HCT116 (cell line): ENCODE results near the gene CD247. TPM values are rescaled to one million over a fixed set of nuclear protein-coding genes. Genes with fewer than 3 reads are reported as not detected.

Experiments used
- ATAC-seq: fragments of 200-7000 bp; cut with Tn5 transposase; 2 replicates; pipeline ENCODE4 v1.9.1; 2020; ENCODE audit warnings: mild to moderate bottlenecking, moderate library complexity
- BruUV-seq: library from RNA; stranded (reverse); fragments of 400-500 nt; replicated peaks from 2 replicates; lab custom pipeline; 2021; lab: Mats Ljungman, UMichigan
- CTCF ChIA-PET: fragments of 300-600 bp; sonication (Branson Sonifier 250); formaldehyde crosslinking; loops from one replicate; lab custom pipeline; 2021; ENCODE audit warnings: antibody characterized with exemption; lab: Charles Lee
- POLR2A ChIA-PET: fragments of 300-600, 350-600 bp; sonication (Branson Sonifier 250); formaldehyde crosslinking; loops from one replicate; lab custom pipeline; 2021; ENCODE audit warnings: antibody characterized with exemption; lab: Charles Lee
- RAD21 ChIA-PET, 2 experiments: fragments of 300-600 bp; sonication (Branson Sonifier 250); formaldehyde crosslinking; loops; one replicate each; lab custom pipeline; 2023; ENCODE audit warnings: low total read pairs in 2 of 2; ENCODE audit not compliant: uncharacterized antibody in 2 of 2, unreplicated experiment in 2 of 2, low non-redundant PET in 1 of 2; lab: Charles Lee
- DNase-seq: peaks from one replicate; pipeline ENCODE4 v3.0.0-alpha.2; 2010; ENCODE audit warnings: low read depth, low spot score
- H2AFZ ChIP-seq: fragments of 200-600 bp; shearing (Covaris generic), sonication (generic); 2 replicates; pipeline ENCODE4 v1.6.1; 2017; ENCODE audit warnings: low read depth, mixed run types, mixed read lengths, antibody characterized with exemption, low read length; ENCODE audit not compliant: poor library complexity, severe bottlenecking
- H3K27ac ChIP-seq: 2 replicates; pipeline ENCODE4 v1.5.1; 2012; ENCODE audit warnings: low read depth, low read length
- H3K27me3 ChIP-seq: fragments of 200-600 bp; sonication (generic); 2 replicates; pipeline ENCODE4 v1.6.1; 2016; ENCODE audit warnings: mixed run types, low read length, mixed read lengths; ENCODE audit not compliant: insufficient read depth
- H3K36me3 ChIP-seq, 2 experiments: fragments of 200-500 bp in 1 of 2; fragments of 200-600 bp in 1 of 2; sonication (Bioruptor generic) in 1 of 2; sonication (generic) in 1 of 2; 2 replicates each; pipeline versions ENCODE4 v1.5.1 to v1.6.1; 2014 to 2016; ENCODE audit warnings: low read length in 2 of 2, inconsistent platforms in 1 of 2, mixed read lengths in 1 of 2, mixed run types in 1 of 2; ENCODE audit not compliant: insufficient read depth in 2 of 2, control insufficient read depth in 1 of 2
- H3K4me1 ChIP-seq, 2 experiments: fragments of 200-600 bp in 1 of 2; sonication (generic) in 1 of 2; 2 replicates each; pipeline versions ENCODE4 v1.5.1 to v1.6.1; 2012 to 2017; ENCODE audit warnings: low read length in 2 of 2, inconsistent platforms in 1 of 2, mild to moderate bottlenecking in 1 of 2, mixed read lengths in 1 of 2, mixed run types in 1 of 2, moderate library complexity in 1 of 2; ENCODE audit not compliant: insufficient read depth in 2 of 2, control insufficient read depth in 1 of 2
- H3K4me2 ChIP-seq: fragments of 200-600 bp; sonication (generic); 2 replicates; pipeline ENCODE4 v1.6.1; 2017; ENCODE audit warnings: mixed run types, low read length, mixed read lengths
- H3K4me3 ChIP-seq, 2 experiments: fragments of 200-600 bp in 1 of 2; sonication (generic) in 1 of 2; replicated peaks in 1 of 2; 2 replicates each; pipeline ENCODE4 v1.5.1; 2011 to 2016; ENCODE audit warnings: low read length in 2 of 2, control low read depth in 1 of 2, low read depth in 1 of 2, mild to moderate bottlenecking in 1 of 2, mixed read lengths in 1 of 2, mixed run types in 1 of 2
- H3K79me2 ChIP-seq: fragments of 200-600 bp; sonication (generic); 2 replicates; pipeline ENCODE4 v1.6.1; 2017; ENCODE audit warnings: mild to moderate bottlenecking, mixed run types, low read length, moderate library complexity, mixed read lengths; ENCODE audit not compliant: insufficient read depth
- H3K9ac ChIP-seq: fragments of 200-600 bp; sonication (generic); 2 replicates; pipeline ENCODE4 v1.6.1; 2016; ENCODE audit warnings: low read length, mixed read lengths
- H3K9me2 ChIP-seq: fragments of 200-600 bp; sonication (generic), shearing (Covaris generic); 2 replicates; pipeline ENCODE4 v1.6.1; 2017; ENCODE audit warnings: mixed run types, mild to moderate bottlenecking, moderate library complexity; ENCODE audit not compliant: insufficient read depth
- H3K9me3 ChIP-seq, 2 experiments: fragments of 200-500 bp in 1 of 2; fragments of 200-600 bp in 1 of 2; sonication (Bioruptor generic) in 1 of 2; sonication (generic) in 1 of 2; 2 replicates each; pipeline ENCODE4 v1.6.1; 2014 to 2017; ENCODE audit warnings: low read length in 2 of 2, mixed read lengths in 2 of 2, inconsistent platforms in 1 of 2, low read depth in 1 of 2, mild to moderate bottlenecking in 1 of 2, mixed run types in 1 of 2, moderate library complexity in 1 of 2; ENCODE audit not compliant: control insufficient read depth in 1 of 2, insufficient read depth in 1 of 2
- H4K20me1 ChIP-seq: fragments of 200-600 bp; sonication (generic), shearing (Covaris generic); 2 replicates; pipeline ENCODE4 v1.6.1; 2017; ENCODE audit warnings: mixed run types, mild to moderate bottlenecking, moderate library complexity; ENCODE audit not compliant: insufficient read depth
- CBX3 ChIP-seq: IDR thresholded peaks from 2 replicates; pipeline ENCODE4 v1.6.1; 2012; ENCODE audit warnings: low read depth
- CTCF ChIP-seq, 3 experiments: fragments of 200-600 bp in 1 of 3; sonication (generic) in 1 of 3; IDR thresholded peaks in 2 of 3; conservative IDR thresholded peaks in 1 of 3; 2 replicates each; pipeline ENCODE4 v1.5.1; 2012 to 2017; ENCODE audit warnings: low read depth in 2 of 3, low read length in 2 of 3, antibody characterized with exemption in 1 of 3, borderline replicate concordance in 1 of 3, control low read depth in 1 of 3, mild to moderate bottlenecking in 1 of 3, mixed read lengths in 1 of 3, mixed run types in 1 of 3, moderate library complexity in 1 of 3; ENCODE audit not compliant: insufficient read depth in 1 of 3
- EGR1 ChIP-seq: IDR thresholded peaks from 2 replicates; pipeline ENCODE4 v1.6.1; 2012; ENCODE audit warnings: low read depth
- ELF1 ChIP-seq: IDR thresholded peaks from 2 replicates; pipeline ENCODE4 v1.6.1; 2012; ENCODE audit warnings: low read depth, borderline replicate concordance
- EZH2 ChIP-seq: fragments of 200-600 bp; sonication (generic); IDR thresholded peaks from 2 replicates; pipeline ENCODE4 v1.6.1; 2017; ENCODE audit warnings: antibody characterized with exemption, mixed run types
- EZH2phosphoT487 ChIP-seq: fragments of 200-600 bp; IDR thresholded peaks from 2 replicates; pipeline ENCODE4 v1.6.1; 2018; ENCODE audit warnings: antibody characterized with exemption, borderline replicate concordance
- FOSL1 ChIP-seq: IDR thresholded peaks from 2 replicates; pipeline ENCODE4 v1.6.1; 2012; ENCODE audit warnings: low read depth
- JUND ChIP-seq: IDR thresholded peaks from 2 replicates; pipeline ENCODE4 v1.6.1; 2012
- POLR2AphosphoS5 ChIP-seq: IDR thresholded peaks from 2 replicates; pipeline ENCODE4 v1.6.1; 2011; ENCODE audit warnings: mild to moderate bottlenecking, low read depth, low read length, moderate library complexity
- SIN3A ChIP-seq: IDR thresholded peaks from 2 replicates; pipeline ENCODE4 v1.6.1; 2012; ENCODE audit warnings: low read depth
- SP1 ChIP-seq: IDR thresholded peaks from 2 replicates; pipeline ENCODE4 v1.6.1; 2012; ENCODE audit warnings: low read depth
- SRF ChIP-seq: IDR thresholded peaks from 2 replicates; pipeline ENCODE4 v1.6.1; 2012; ENCODE audit warnings: low read depth
- TCF7L2 ChIP-seq: IDR thresholded peaks from 2 replicates; pipeline ENCODE4 v1.7.0; 2011; ENCODE audit warnings: borderline replicate concordance, inconsistent platforms; ENCODE audit not compliant: insufficient read depth, insufficient read length; ENCODE audit errors: extremely low read depth
- ZFX ChIP-seq: fragments of 450-650 bp; IDR thresholded peaks from 2 replicates; pipeline ENCODE4 v1.6.1; 2017
- ZNF274 ChIP-seq: fragments of 200-500 bp; sonication (Bioruptor generic); IDR thresholded peaks from 2 replicates; pipeline ENCODE4 v1.6.1; 2014; ENCODE audit warnings: mild to moderate bottlenecking, low read depth, low read length, inconsistent platforms
- intact Hi-C: fragments of 100-400 bp; cut with micrococcal nuclease; formaldehyde crosslinking; loops from 2 replicates; pipeline ENCODE4 v1.10.0; 2022
- total RNA-seq: library from RNA; stranded (reverse); gene quantifications from one replicate; pipeline ENCODE4 v1.2.1, GENCODE V29; 2021; ENCODE audit not compliant: unreplicated experiment
- TF ChIP-seq, protein P1 (sequence below): IDR thresholded peaks from 2 replicates; pipeline ENCODE4 v1.6.1; 2012
- TF ChIP-seq, protein P2 (sequence below): IDR thresholded peaks from 2 replicates; pipeline ENCODE4 v1.6.1; 2011; ENCODE audit warnings: mild to moderate bottlenecking, low read length, moderate library complexity; ENCODE audit not compliant: insufficient replicate concordance; ENCODE audit errors: extremely low read depth

Gene CD247
- total RNA-seq, 1 experiment from 2014 or later, result 0.57 TPM

DNA sequence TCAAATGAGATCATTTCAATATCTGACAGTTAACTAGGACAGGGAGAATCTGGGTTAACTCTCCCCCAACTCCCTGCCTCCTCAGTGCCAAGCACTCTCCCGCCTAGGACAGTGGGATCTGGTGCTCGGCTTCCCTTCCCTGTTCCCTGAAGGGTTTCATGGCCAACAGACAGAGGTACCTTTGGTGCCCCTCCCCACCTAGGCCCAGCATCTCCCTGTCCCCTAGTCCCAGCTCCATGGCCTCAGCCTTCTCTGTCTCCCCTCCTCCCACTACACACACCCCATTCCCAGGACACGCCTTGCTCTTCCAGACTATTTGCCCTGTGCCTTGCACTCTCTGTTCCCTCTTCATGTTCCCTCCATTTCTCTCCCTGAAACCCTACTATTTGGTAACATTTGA lies 77.1 kb downstream of the CD247 start:
- no peaks in the 10 kb centered on the region for H3K9me3 ChIP-seq
- intact Hi-C loops, result loop anchor here (5.0 kb wide), 1 partner anchor 91 kb away; no protein-coding TSS in a partner anchor
- POLR2A ChIA-PET, result no interaction called here
- peaks cover 0 to 13% of the 10 kb centered on the region in 2 experiments; a peak in 3 of 4 replicates for H3K4me1 ChIP-seq
- H3K9me2 ChIP-seq, result no peaks in the 10 kb centered on the region
- H3K4me2 ChIP-seq, result 0 out of 2 replicates have a peak overlapping the region, but pooled peaks have one; percentile 48
- H3K4me3 ChIP-seq, result no peak overlapping the region
- no peaks in the 10 kb centered on the region for H3K27me3 ChIP-seq
- H3K27ac ChIP-seq, result no peak overlapping the region
- no peak for DNase-seq
- no TSS peak for BruUV-seq
- RAD21 ChIA-PET, result no interaction called here
- no peaks in the 10 kb centered on the region for H3K36me3 ChIP-seq
- no peak overlapping the region for H2AFZ ChIP-seq
- H3K79me2 ChIP-seq, result no peaks in the 10 kb centered on the region
- CTCF ChIA-PET, result interaction anchor here (0.7 to 1.9 kb wide), 2 partner anchors 173 to 221 kb away, joined by 3 to 8 read pairs; partner anchors contain the start of gene POU2F1
- TF ChIP-seq SP1 (no peak), EGR1 (no peak), EZH2 (no peak), EZH2phosphoT487 (no peak), SIN3A (no peak), CBX3 (no peak), CTCF (IDR thresholded peaks at IDR 0.05 in 2 of 3, conservative IDR thresholded peaks at IDR 0.05 in 1 of 3; ENCODE audit: borderline replicate concordance in 1 of 3, insufficient read depth in 1 of 3, low read depth in 2 of 3, low read length in 2 of 3) (no peak), FOSL1 (no peak), JUND (no peak), SRF (no peak), ELF1 (no peak), ZFX (no peak), ZNF274 (no peak), POLR2AphosphoS5 (no peak), TCF7L2 (no peak)
- TF ChIP-seq, protein P1, sequence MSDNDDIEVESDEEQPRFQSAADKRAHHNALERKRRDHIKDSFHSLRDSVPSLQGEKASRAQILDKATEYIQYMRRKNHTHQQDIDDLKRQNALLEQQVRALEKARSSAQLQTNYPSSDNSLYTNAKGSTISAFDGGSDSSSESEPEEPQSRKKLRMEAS, result no peak
- TF ChIP-seq, protein P2, sequence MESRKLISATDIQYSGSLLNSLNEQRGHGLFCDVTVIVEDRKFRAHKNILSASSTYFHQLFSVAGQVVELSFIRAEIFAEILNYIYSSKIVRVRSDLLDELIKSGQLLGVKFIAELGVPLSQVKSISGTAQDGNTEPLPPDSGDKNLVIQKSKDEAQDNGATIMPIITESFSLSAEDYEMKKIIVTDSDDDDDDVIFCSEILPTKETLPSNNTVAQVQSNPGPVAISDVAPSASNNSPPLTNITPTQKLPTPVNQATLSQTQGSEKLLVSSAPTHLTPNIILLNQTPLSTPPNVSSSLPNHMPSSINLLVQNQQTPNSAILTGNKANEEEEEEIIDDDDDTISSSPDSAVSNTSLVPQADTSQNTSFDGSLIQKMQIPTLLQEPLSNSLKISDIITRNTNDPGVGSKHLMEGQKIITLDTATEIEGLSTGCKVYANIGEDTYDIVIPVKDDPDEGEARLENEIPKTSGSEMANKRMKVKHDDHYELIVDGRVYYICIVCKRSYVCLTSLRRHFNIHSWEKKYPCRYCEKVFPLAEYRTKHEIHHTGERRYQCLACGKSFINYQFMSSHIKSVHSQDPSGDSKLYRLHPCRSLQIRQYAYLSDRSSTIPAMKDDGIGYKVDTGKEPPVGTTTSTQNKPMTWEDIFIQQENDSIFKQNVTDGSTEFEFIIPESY, result no peak
- TF ChIP-seq, all 23 proteins: peak for 0
- Histone ChIP-seq H4K20me1 (no peaks in the 10 kb centered on the region), H3K9ac (no peak overlapping the region)
- no peak for ATAC-seq
